Body of pancreas (tissue), 4 donors: ENCODE data around the gene PFN3. TPM values are rescaled to one million over a fixed set of nuclear protein-coding genes. Genes with fewer than 3 reads are reported as not detected.

Source experiments
- ATAC-seq: fragments of 150-250 bp; one replicate; pipeline ENCODE4 v1.9.1; 2016
- DNase-seq, 4 donors: peaks; one replicate each; pipeline ENCODE4 v3.0.0-alpha.2; 2019
- H3K27ac ChIP-seq, 4 donors: fragments of 200-600 bp; sonication (generic); 1 replicate in 3 of 4; 2 replicates in 1 of 4; pipeline versions ENCODE4 v1.5.1 to v1.6.1; 2016 to 2019; ENCODE audit warnings: mild to moderate bottlenecking in 1 of 4, mixed read lengths in 1 of 4, moderate library complexity in 1 of 4
- H3K27me3 ChIP-seq, 2 donors: fragments of 200-600 bp; sonication (generic); one replicate each; pipeline ENCODE4 v1.6.0; 2016; ENCODE audit warnings: mild to moderate bottlenecking in 1 of 2
- H3K36me3 ChIP-seq, 2 donors: fragments of 200-600 bp; sonication (generic); replicated peaks in 1 of 2; 2 replicates each; pipeline ENCODE4 v1.5.1; 2016; ENCODE audit warnings: low read depth in 2 of 2; ENCODE audit not compliant: insufficient read depth in 1 of 2
- H3K4me1 ChIP-seq: fragments of 200-600 bp; sonication (generic); one replicate; pipeline ENCODE4 v1.6.0; 2016
- H3K4me3 ChIP-seq, 2 donors: fragments of 200-600 bp; sonication (generic); 1 replicate in 1 of 2; 2 replicates in 1 of 2; pipeline ENCODE4 v1.5.1; 2016 to 2019
- H3K9me3 ChIP-seq, 3 donors: fragments of 200-600 bp; sonication (generic); 1 replicate in 2 of 3; 2 replicates in 1 of 3; pipeline ENCODE4 v1.5.1; 2016
- CTCF ChIP-seq, 7 experiments: fragments of 450-650 bp in 4 of 7; fragments of 200-600 bp in 3 of 7; sonication (generic) in 3 of 7; IDR thresholded peaks; one replicate each; pipeline ENCODE4 v1.5.1; 2016 to 2019; ENCODE audit warnings: antibody characterized with exemption in 7 of 7
- POLR2A ChIP-seq, 3 donors: fragments of 450-650 bp; IDR thresholded peaks; one replicate each; pipeline ENCODE4 v1.6.1; 2016; ENCODE audit warnings: antibody characterized with exemption in 3 of 3, mild to moderate bottlenecking in 2 of 3
- WGBS, 2 donors: methylation state at CpG; one replicate each; pipeline ENCODE4 v1.1.5; 2017; 5-methylcytosine and 5-hydroxymethylcytosine counted together
- intact Hi-C: fragments of 100-400 bp; cut with DNase I; formaldehyde crosslinking; loops from one replicate; pipeline ENCODE4 v1.15.1; 2023
- total RNA-seq, 2 donors: library from RNA; depleted of rRNA; stranded (reverse); fragments of >200 nt; gene quantifications; one replicate each; pipeline ENCODE4 v1.1.0, GENCODE V29; 2016

PFN3 gene
- total RNA-seq, 2 donors from 2014 or later, result not detected

GRCh38 chr5:177447066-177447610 is 46.7 kb upstream of the PFN3 start:
- H3K27me3 ChIP-seq, result no peaks in the 10 kb centered on the region
- intact Hi-C loops, result no loop called here
- TF ChIP-seq POLR2A (IDR thresholded peaks at IDR 0.05), result no peak
- TF ChIP-seq CTCF (IDR thresholded peaks at IDR 0.05), result no peak
- peak overlapping the region in 1 of 2 donors; percentile 31 for H3K4me3 ChIP-seq
- no peaks in the 10 kb centered on the region for H3K9me3 ChIP-seq
- peak overlapping the region in 3 of 4 donors; percentile 54 to 76 (median 56) for H3K27ac ChIP-seq
- ATAC-seq (peak; percentile 19), DNase-seq (peak; percentile 48 to 70 (median 64))
- peaks cover 27% of the 10 kb centered on the region for H3K4me1 ChIP-seq
- no peaks in the 10 kb centered on the region for H3K36me3 ChIP-seq
- WGBS, 2 donors, result 0% methylated on average over 42 of the region's 52 CpGs; no CpG with 5 or more reads in 1 of the 2 donors

- peak within 1 kb of the TSS in 3 of 4 donors; percentile 54 to 76 (median 56) for H3K27ac ChIP-seq
Measured at GRCh38 chr5:177446200-177447065, 46.0 kb upstream of the PFN3 start, which contains the start of gene PRR7. TSS of gene PRR7 (plus strand) at chr5:177446814. CDS start at chr5:177455068, 8,254 bp downstream.

GRCh38 chr5:177445917-177446199 is 45.4 kb upstream of the PFN3 start:
- Histone ChIP-seq H3K9me3 (no peaks in the 10 kb centered on the region), H3K4me1 (peaks cover 27% of the 10 kb centered on the region), H3K36me3 (no peaks in the 10 kb centered on the region), H3K27me3 (no peaks in the 10 kb centered on the region), H3K27ac (no peak overlapping the region), H3K4me3 (no peak overlapping the region)
- ATAC-seq, result no peak
- 2 to 5% methylated on average over 8 of the region's 8 CpGs for WGBS, 2 donors
- DNase-seq, result peak in 1 of 4 donors; percentile 12
- intact Hi-C loops, result no loop called here
- TF ChIP-seq CTCF (IDR thresholded peaks at IDR 0.05) (no peak), POLR2A (IDR thresholded peaks at IDR 0.05) (no peak)

More at GRCh38 chr5:177446200-177447065, 46.0 kb upstream of the PFN3 start, which contains the start of gene PRR7:
- ATAC-seq, result peak; percentile 63
- DNase-seq, result peak; percentile 51 to 74 (median 56)
- intact Hi-C loops, result no loop called here
- no peaks in the 10 kb centered on the region for H3K9me3 ChIP-seq
- H3K36me3 ChIP-seq, result no peaks in the 10 kb centered on the region
- peaks cover 27% of the 10 kb centered on the region for H3K4me1 ChIP-seq
- H3K4me3 ChIP-seq, result peak within 1 kb of the TSS in 1 of 2 donors; percentile 31
- peak in 1 of 7 experiments; percentile 24 for TF ChIP-seq CTCF (IDR thresholded peaks at IDR 0.05)
- peak in 1 of 3 donors; percentile 16 for TF ChIP-seq POLR2A (IDR thresholded peaks at IDR 0.05)
- 0% methylated on average over 11 to 74 of the region's 89 CpGs for WGBS, 2 donors
- H3K27me3 ChIP-seq, result no peaks in the 10 kb centered on the region

- no peak overlapping the region for H3K27ac ChIP-seq
- no peak for ATAC-seq
- no peaks in the 10 kb centered on the region for H3K36me3 ChIP-seq
- H3K9me3 ChIP-seq, result no peaks in the 10 kb centered on the region
- no peaks in the 10 kb centered on the region for H3K27me3 ChIP-seq
- intact Hi-C loops, result no loop called here
- TF ChIP-seq CTCF (IDR thresholded peaks at IDR 0.05) (no peak), POLR2A (IDR thresholded peaks at IDR 0.05) (no peak)
- no peak for DNase-seq
- 39 to 52% methylated on average over 9 to 10 of the region's 10 CpGs for WGBS, 2 donors
- peaks cover 27% of the 10 kb centered on the region for H3K4me1 ChIP-seq
- H3K4me3 ChIP-seq, result no peak overlapping the region
Measured at GRCh38 chr5:177445052-177445916, 44.8 kb upstream of the PFN3 start.
